HG02763 (cell line): Measurements from ENCODE around the gene DAB2.

Source experiments
- ATAC-seq: cut with Tn5 transposase; IDR thresholded peaks from one replicate; pipeline ENCODE4 v1.9.1; 2021; ENCODE audit warnings: mild to moderate bottlenecking, moderate library complexity; ENCODE audit not compliant: unreplicated experiment

DAB2 gene

DNA sequence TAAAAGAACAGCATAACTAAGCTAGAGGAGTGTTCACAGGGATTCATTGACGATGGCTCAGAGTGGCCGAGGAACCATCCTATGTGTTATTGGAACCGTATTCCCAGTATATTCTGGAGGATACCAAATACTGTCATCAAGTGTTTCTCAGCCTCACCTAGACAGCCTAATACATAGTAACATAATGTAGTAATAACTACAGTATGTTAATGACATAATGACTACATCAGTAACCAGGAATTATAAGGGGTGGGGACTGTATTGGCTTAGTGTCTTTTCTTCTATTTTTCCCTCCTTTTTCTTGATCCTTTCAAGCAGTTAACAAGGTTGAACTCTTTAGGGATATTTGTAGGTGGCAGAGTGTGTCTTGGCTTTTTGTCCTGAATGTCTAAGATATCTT lies 33.8 kb downstream of the DAB2 start:
- ATAC-seq, result no peak

- ATAC-seq, result no peak
These were observed 37.5 kb downstream of the DAB2 start for GRCh38 chr5:39387293-39387692.

- ATAC-seq, result no peak
These were observed 40.5 kb downstream of the DAB2 start for GRCh38 chr5:39384271-39384670.

- no peak for ATAC-seq
These were observed 43.4 kb downstream of the DAB2 start for GRCh38 chr5:39381376-39381775.

- no peak for ATAC-seq
These were observed 45.1 kb downstream of the DAB2 start for GRCh38 chr5:39379693-39380092.

- no peak for ATAC-seq
These were observed 47.2 kb downstream of the DAB2 start for GRCh38 chr5:39377613-39378012.

- ATAC-seq, result peak; percentile 71
These were observed 48.5 kb downstream of the DAB2 start for GRCh38 chr5:39376293-39376714.

GRCh38 chr5:39373791-39374190 lies 51.0 kb downstream of the DAB2 start:
- ATAC-seq, result no peak

DNA sequence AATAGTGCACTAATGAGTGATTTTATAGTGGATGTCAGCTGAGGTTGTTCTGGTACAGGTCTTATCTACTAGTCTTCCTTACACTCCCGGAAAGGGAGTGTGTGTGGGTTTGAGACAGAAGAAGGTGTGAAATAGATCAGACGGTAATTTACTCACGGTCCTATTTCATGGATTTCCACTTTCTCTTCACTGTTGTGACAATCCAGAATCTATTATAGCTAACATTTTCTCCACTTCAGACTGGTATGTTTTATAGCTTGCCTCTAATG lies 53.5 kb downstream of the DAB2 start:
- no peak for ATAC-seq

GRCh38 chr5:39370555-39371366 lies 54.0 kb downstream of the DAB2 start:
- ATAC-seq, result no peak

- ATAC-seq, result no peak
These were observed 55.5 kb downstream of the DAB2 start for GRCh38 chr5:39369123-39369815.

GRCh38 chr5:39368116-39368515 lies 56.7 kb downstream of the DAB2 start:
- ATAC-seq, result no peak

GRCh38 chr5:39367711-39368110 lies 57.1 kb downstream of the DAB2 start:
- ATAC-seq, result no peak

GRCh38 chr5:39364367-39364766 lies 60.4 kb downstream of the DAB2 start, which contains the start of gene C9:
Gene C9, minus strand, starts transcription at chr5:39364495. Its CDS starts 31 bp downstream, at chr5:39364464.
- ATAC-seq, result no peak

- no peak for ATAC-seq
These were observed 61.6 kb downstream of the DAB2 start for GRCh38 chr5:39363217-39363616.

DNA sequence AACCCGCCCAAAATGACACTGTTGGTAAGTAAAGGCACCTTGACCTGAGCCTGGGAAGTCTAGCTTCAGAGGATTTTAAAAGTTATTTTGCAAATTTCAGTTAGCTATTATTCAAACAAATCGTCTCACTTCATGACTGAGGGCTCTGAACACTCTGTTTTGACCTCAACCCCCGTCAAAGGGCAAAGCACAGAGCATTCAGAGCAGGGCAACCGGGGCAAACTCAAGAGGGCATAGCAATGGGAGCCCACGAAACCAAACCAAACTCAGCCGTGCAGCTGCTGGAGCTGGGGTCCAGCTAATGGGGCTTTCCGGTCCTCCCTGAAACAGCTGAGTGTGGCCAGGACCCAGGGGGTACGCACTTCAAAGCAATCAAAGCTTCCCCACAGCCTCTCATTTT lies 62.1 kb downstream of the DAB2 start:
- ATAC-seq, result no peak

DNA sequence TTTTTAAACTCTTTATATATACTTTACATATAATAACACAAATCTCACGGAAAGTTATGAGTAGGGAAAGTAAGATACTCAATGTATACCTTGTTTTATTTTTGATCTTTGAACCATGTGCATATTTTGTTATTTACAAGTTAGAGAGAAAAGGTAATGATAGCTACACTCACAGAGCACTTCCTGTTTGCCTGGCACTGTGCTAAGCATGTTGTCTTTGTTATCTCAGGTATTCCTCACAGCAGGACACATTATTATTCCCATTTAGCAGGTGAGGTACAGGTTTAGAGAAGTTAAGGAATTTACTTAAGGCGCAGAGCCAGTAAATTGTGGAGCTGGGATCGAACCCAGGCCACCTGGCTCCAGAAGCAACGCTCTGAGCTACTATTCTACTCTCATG lies 63.5 kb downstream of the DAB2 start:
- no peak for ATAC-seq

- no peak for ATAC-seq
These were observed 64.2 kb downstream of the DAB2 start for GRCh38 chr5:39360471-39361111.

DNA sequence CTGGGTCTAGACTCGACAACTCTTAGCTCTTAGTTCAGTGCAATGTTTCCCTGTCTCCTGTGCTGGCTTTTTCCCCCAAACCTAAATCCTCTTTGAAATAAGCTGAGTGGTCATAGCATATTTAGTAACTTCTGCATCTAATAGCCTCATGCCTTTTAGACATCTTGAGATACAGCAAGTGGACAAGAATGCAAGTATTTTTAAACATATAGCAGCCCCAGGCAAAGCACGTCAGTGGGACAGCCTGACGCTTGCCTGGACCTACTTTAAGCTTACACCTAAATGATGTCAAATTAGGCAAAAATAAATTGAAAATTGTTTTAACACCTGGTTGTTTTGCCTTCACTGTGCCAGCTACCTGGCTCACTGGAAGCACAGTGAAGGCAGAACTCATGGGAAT lies 68.5 kb downstream of the DAB2 start:
- no peak for ATAC-seq

GRCh38 chr5:39355324-39355723 lies 69.5 kb downstream of the DAB2 start:
- ATAC-seq, result no peak

DNA sequence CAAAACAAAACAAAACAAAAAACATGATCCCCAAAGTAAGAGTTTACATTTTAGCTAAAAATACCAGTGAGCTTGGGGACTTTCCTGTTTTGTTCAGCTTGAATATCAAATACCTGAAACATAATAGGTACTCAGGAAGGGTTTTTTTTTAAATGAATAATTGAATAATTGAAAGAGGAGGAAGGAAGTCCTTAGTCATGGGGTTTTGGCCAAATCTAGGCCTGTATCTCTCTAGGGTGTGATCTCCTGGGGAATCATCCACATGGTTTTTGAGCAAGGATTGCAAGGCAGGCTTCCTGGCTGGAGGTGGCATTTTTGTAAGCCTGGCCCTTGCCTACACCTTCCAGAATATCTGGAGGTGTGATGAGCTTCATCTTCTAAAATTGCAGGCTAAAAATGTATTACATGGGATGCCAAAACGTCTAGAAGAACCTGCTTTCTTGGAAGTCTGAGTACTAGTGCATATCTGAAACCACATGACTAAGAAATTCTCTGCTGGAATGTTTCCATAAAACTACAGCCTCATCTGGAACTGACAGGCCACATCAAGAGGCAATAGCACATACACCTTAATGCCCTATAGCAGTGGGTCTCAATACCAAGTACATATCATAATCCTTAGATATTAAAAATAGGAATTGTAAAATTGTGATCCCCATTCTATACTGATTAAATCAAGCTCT lies 70.9 kb downstream of the DAB2 start:
- no peak for ATAC-seq

DNA sequence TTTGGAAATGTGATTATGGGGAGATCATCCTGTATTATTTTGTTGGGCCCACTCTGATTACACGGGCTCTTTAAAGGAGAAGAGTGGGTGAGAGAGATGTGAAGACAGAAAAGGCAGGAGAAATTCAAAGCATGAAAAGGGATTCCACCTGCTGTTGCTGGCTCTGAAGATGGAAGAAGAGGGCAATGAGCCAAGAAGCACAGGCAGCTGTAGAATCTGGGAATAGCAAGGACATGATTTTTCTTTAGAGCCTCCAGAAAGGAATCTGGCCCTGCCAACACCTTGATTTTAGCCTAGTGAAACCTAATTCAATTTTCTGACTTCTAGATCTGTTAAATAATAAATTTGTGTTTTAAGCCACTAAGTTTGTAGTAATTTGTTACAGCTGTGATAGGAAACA lies 71.8 kb downstream of the DAB2 start:
- ATAC-seq, result no peak
